AG09309 (cell line): Measurements from ENCODE around the gene LSM6.

Source experiments
- DNase-seq: peaks from one replicate; pipeline ENCODE4 v3.0.0-alpha.2; 2010; ENCODE audit warnings: low read depth
- H3K4me3 ChIP-seq: 2 replicates; pipeline ENCODE4 v1.5.1; 2011; ENCODE audit warnings: mild to moderate bottlenecking, low read depth, low read length, moderate library complexity; ENCODE audit not compliant: control insufficient read depth
- CTCF ChIP-seq: IDR thresholded peaks from 2 replicates; pipeline ENCODE4 v1.5.1; 2011; ENCODE audit warnings: mild to moderate bottlenecking, low read depth, low read length, inconsistent platforms; ENCODE audit not compliant: insufficient read depth, control insufficient read depth; ENCODE audit errors: missing control alignments

The LSM6 gene

GRCh38 chr4:146211440-146211839, 35.9 kb downstream of the LSM6 start:
- H3K4me3 ChIP-seq: no peak overlapping the region
- TF ChIP-seq CTCF: no peak
- no peak for DNase-seq

- DNase-seq: no peak
- no peak for TF ChIP-seq CTCF
- H3K4me3 ChIP-seq: no peak overlapping the region
Measured at GRCh38 chr4:146212781-146213180, 37.3 kb downstream of the LSM6 start.

- DNase-seq: no peak
- TF ChIP-seq CTCF: no peak
- no peak within 1 kb of the TSS for H3K4me3 ChIP-seq
Measured at GRCh38 chr4:146214238-146214637, 38.7 kb downstream of the LSM6 start, which contains the start of gene REELD1. REELD1 (plus strand) TSS chr4:146214538; CDS start chr4:146216953, 2,415 bp downstream.

GRCh38 chr4:146222313-146222712, 46.8 kb downstream of the LSM6 start:
- TF ChIP-seq CTCF: no peak
- H3K4me3 ChIP-seq: no peak overlapping the region

GRCh38 chr4:146224326-146224966, 48.9 kb downstream of the LSM6 start:
- no peak for DNase-seq
- no peak for TF ChIP-seq CTCF

More at GRCh38 chr4:146222313-146222712, 46.8 kb downstream of the LSM6 start:
- DNase-seq: peak; percentile 1

GRCh38 chr4:146229406-146229805, 53.9 kb downstream of the LSM6 start:
- no peak overlapping the region for H3K4me3 ChIP-seq

More at GRCh38 chr4:146224326-146224966, 48.9 kb downstream of the LSM6 start:
- H3K4me3 ChIP-seq: no peak overlapping the region

More at GRCh38 chr4:146229406-146229805, 53.9 kb downstream of the LSM6 start:
- no peak for DNase-seq
- no peak for TF ChIP-seq CTCF
